ENCODE results near the gene LAIR2. TPM values are rescaled to one million over a fixed set of nuclear protein-coding genes. Genes with fewer than 3 reads are reported as not detected.
A peak's percentile ranks its signal among the peaks of the same experiment; 100 is the strongest.
"Not testable (repeated sequence)": the region's sequence is repeated elsewhere in the genome, so short reads cannot be mapped to it uniquely, and the experiment has no call there.

The LAIR2 gene
- total RNA-seq, 1 experiment from 2014 or later: not detected

DNA sequence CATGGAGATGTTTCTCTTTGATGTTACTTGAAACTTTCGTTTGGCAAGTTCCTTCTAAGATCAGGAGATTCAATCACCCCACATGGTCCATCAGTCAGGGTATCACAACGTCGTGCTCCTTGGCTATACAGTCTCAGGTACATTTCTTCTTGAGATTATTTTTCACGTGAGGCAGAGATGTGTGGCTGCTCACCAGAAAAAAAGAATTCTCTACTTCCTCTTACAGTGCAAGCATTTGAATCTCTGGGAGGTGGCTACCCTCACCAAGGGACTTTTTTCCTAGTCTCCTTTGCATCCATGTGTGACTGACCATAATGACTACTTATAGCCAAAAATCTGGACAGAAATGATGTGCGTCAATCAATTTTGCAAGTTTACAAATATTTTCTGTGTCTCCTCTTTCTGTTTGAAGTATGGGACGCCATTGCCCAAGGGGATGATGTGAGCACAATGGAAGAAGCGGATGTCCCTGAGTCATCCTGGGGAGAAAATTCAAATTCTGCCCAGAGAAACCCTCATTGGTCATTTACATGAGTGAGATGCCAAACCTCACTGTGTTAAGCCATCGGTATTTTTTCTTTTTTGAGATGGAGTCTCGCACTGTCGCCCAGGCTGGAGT, 8.6 kb upstream of the LAIR2 start:
- no peak for DNase-seq (ENCODE audit: low read depth)

DNA sequence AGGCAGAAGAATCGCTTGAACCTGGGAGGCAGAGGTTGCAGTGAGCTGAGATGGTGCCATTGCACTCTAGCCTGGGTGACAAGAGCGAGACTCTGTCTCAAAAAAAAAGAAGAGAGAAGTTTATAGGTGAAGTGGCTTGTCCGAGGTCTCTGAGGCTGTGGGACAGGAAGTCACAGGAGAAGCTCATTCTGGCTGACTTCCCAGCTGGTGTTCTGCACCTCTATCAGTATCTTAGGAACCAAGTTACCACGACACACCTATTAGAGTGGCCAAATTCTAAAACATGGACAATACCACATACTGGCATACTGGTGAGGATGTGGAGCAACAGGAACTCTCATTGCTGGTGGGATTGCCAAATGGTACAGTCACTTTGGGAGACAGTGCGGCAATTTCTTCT, 7.3 kb upstream of the LAIR2 start:
- DNase-seq (ENCODE audit: low read depth): not testable (repeated sequence)

GRCh38 chr19:54497747-54498450, 4.7 kb upstream of the LAIR2 start:
- DNase-seq (ENCODE audit: low read depth): peak; percentile 34

GRCh38 chr19:54498451-54498772, 4.2 kb upstream of the LAIR2 start:
- DNase-seq (ENCODE audit: low read depth): not testable (repeated sequence)

GRCh38 chr19:54505542-54505941, 2.9 kb downstream of the LAIR2 start:
- not testable (repeated sequence) for DNase-seq (ENCODE audit: low read depth)

- DNase-seq (ENCODE audit: low read depth): no peak
Measured at GRCh38 chr19:54506079-54506478, 3.4 kb downstream of the LAIR2 start.

GRCh38 chr19:54507038-54507717, 4.5 kb downstream of the LAIR2 start:
- DNase-seq (ENCODE audit: low read depth): not testable (repeated sequence)

GRCh38 chr19:54507824-54508223, 5.2 kb downstream of the LAIR2 start:
- DNase-seq (ENCODE audit: low read depth): peak; percentile 72

DNA sequence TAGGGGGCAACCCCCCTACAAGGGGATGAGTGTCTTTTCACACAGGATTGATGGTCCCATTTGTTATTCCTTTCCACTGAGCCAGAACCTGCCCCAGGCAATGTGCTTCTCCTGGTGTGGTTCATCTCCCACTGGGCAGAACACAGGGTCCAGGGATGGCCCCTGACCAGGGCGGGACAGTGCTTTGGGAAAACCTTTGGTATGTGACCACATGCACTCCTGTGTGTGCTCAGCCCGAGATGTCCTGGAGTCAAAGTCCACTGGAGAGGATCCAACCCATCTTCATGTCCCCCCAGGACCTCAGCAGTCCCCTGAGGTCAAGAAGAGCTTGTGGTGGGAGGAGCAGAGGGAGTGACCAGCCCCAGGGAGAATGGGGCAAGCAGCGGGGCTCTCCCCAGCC, 5.9 kb downstream of the LAIR2 start:
- DNase-seq (ENCODE audit: low read depth): not testable (repeated sequence)

DNA sequence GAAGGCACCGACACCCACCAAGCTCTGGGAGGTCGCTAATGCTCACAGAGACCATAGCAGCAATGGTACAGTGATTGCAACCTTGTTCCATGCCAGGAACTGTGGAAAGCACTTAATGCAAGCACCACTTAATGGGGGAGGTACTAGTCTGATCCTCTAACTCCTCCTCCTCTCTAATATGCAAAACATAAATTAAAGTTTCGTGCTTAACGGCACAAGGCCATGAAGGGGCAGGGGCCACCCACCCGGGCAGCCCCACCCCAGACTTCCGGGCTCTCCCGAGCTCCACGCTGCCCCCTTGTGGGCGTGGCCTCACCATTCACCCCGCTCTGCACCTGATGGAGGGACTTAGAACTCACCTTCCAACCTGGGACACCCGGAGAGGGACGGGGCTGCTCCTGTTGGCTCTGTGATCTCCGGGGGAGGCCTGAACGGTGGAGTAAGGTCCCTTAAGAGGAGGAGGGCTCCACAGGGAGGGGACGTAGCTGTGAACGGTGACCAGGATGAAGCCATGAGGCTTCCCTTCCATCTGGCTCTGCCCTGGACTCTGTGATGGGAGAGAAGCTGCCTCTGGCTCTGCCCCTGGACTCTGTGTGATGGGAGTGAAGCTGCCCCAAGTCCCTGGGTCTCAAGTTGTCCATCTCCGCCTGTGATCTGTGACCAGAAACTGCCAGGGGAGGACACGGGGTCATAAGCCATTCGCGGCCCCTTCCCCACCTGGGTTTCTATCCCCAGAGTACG, 6.7 kb downstream of the LAIR2 start:
- DNase-seq (ENCODE audit: low read depth): not testable (repeated sequence)

DNA sequence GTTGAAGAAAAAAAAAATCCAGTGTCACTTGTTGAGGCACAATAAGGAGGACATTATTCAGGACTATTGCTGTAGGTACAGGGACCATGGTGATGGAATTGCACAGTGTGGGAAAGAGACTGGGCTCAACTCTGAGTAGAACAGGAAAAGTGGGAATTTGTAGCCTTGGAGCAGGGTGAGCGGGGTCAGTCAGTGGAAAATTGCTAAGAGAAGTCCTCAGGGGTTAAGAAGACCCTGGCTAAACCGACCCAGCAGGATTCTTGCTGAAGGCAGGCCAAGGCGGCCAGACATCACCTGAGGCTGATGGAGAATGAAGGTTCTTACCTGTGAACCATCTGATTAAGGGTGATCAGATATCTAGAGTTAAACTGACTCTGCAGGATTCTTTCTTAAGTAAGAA, 12.5 kb downstream of the LAIR2 start:
- DNase-seq (ENCODE audit: low read depth): no peak

DNA sequence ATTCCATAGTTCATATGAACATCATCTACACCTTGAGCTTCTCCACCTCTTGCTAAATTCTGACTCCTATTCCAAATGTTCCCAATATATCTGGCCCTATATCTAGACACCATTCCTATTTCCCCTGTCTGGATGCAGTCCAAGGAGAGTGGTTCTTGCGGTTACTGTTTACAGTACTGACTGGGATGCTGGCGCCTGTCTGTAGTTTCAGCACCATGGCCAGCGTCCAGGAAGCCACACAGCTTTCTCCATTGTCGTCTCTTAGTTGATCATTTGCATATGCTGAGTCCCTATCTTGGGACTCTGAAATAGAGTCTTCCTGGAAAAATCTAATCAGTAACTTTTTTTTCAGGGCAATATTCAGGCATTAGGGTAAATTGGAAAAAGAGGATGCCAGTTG, 14.9 kb downstream of the LAIR2 start:
- peak; percentile 90 for DNase-seq (ENCODE audit: low read depth)

DNA sequence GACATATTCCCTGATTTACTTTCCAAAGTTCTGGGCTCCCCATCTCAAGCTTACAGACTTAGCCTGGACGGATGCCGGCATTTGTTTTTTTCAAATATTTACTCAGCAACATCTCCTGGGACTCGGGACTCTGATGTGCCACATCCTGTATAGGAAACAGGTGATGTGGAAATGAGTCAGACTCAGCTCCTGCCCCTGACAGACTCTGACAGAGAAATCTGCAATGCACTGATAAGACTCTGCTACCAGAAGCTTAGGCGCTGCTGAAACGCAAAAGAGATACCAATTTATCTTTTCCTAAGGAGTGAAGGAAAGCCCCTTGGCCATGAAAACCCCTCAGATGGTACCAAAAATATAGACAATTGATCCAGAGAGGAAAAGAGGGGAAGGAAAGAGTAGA, 16.2 kb downstream of the LAIR2 start:
- DNase-seq (ENCODE audit: low read depth): peak; percentile 81

DNA sequence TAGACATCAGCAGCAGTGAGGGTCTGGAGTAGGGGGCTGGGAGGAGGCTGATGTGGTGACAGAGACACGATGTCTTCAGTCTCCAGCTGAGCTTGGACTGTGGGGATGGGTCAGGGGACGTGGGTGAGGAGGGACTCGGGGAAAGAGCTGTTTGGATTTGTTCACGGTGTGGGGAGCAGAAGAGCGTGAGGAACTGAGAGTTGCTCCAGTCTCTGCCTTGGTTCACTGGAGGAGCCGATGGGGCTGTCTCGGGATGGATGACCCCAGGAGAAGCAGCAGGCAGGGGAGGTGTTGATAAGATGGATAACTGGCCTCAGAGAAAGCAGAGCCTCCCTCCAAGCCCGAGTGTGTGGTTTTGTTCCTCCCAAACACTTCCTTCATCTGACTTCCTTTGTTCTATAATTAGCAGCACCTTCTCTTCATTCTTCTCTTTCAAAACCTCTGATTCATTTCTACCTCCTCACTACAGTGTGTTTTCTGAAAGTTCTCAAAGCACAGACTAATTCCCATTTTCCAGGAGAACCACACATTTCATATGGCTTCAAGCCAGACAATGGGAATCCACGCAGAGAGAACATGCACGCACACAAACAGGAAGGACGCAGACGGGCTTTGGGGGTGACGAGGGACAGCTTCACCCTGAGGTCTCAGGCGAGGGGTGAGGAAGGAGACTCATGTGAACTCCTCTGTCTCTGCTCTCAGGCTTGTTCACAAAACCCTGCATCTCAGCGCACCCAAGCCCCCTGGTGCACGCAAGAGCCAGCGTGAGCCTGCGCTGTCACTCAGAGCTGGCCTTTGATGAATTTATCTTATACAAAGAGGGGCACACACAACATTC, 18.6 kb downstream of the LAIR2 start:
- DNase-seq (ENCODE audit: low read depth): no peak

DNA sequence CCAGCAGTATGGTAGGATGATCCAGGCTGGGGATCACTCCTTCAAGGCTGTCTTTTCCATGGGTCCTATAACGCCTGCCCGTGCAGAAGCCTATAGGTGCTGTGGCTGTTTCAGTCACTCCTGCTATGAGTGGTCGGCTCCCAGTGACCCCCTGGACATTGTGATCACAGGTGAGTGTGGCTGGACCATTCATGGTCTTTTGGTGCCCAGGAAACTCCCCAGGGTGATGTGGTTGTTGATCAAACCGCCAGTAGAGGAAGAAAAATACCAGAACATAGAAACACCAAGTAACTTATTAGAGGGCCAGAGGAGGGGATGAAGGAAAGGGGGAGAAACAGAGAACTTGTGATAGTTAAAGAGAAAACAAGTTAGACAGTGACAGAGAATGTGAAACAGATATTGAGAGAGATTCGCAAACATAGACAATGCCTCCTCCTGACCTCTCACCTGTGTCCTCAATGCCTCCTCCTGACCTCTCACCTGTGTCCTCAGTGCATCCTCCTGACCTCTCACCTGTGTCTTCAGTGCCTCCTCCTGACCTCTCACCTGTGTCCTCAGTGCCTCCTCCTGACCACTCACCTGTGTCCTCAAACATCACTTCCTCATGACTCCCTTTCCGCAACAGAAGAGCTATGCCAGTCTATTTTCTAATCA, 19.4 kb downstream of the LAIR2 start:
- no peak for DNase-seq (ENCODE audit: low read depth)

GRCh38 chr19:54523403-54523802, 20.8 kb downstream of the LAIR2 start:
- DNase-seq (ENCODE audit: low read depth): peak; percentile 92

DNA sequence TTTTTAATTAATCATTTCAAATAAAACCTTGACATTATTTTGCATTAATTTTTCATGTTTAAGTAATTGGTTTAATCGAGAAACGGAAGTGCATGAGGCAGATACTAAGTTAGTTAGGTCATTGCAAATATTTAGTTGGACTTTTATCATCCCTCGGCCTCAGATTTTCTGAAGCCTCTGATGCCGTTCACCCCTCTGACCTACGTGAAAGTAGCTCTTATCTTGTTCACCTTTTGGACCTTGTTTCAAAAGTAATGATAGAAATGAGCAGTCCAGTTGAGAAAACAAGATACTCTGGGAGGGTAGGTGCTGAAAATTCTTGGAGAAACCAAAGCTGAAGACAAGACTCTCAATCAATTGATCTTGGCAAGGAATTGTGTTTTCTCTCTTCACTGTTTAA, 23.0 kb downstream of the LAIR2 start:
- DNase-seq (ENCODE audit: low read depth): no peak

- no peak for DNase-seq (ENCODE audit: low read depth)
Measured at GRCh38 chr19:54526972-54527371, 24.3 kb downstream of the LAIR2 start.

DNA sequence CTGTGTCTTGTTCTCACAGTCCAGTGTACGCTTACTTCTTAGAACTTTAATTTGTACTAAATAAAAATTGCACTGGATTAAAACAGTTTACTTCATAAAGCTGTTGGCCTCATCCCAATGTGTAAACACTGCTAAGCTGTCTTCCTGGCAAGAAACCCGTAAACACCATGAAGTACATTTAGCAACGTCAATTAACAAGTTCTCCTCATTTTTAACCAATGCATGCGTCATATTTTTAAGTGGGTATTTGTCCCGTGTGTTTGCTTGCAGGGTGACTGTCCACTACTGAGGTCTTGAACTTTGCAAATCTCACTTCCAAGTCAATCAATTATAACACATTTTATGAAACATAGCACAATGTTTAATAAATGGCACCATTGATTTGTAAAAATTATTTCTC, 28.2 kb downstream of the LAIR2 start:
- no peak for DNase-seq (ENCODE audit: low read depth)

DNA sequence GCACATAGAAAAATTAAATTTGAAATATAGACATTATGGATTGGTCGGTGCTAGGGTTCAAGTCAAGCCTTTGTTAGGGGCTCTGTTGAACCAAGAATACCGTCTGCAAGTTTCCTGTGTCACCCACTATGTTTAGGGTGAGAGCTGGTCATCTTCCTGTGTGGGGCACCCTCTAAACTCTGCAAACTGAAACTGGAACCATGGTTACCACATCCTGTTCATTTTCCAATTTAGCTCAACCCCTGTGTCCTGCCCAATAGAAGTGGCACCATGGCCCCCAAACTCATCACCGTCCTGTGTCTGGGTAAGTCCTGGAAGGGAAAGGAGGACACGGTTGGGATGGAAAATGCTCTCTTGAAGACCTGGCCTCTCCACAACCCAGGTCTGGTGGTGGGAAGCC, 29.9 kb downstream of the LAIR2 start:
- DNase-seq (ENCODE audit: low read depth): no peak

- DNase-seq (ENCODE audit: low read depth): no peak
Measured at GRCh38 chr19:54533476-54533875, 30.8 kb downstream of the LAIR2 start.

All from Daoy (cell line).